Right hindlimb (tissue), 1 donor: Measurements from ENCODE around the gene STARD3.
A peak's percentile ranks its signal among the peaks of the same experiment; 100 is the strongest.
"Not testable (repeated sequence)": the region's sequence is repeated elsewhere in the genome, so short reads cannot be mapped to it uniquely, and the experiment has no call there.

Source experiments
- DNase-seq: peaks from one replicate; pipeline ENCODE4 v3.0.0-alpha.2; 2018

Gene STARD3

DNA sequence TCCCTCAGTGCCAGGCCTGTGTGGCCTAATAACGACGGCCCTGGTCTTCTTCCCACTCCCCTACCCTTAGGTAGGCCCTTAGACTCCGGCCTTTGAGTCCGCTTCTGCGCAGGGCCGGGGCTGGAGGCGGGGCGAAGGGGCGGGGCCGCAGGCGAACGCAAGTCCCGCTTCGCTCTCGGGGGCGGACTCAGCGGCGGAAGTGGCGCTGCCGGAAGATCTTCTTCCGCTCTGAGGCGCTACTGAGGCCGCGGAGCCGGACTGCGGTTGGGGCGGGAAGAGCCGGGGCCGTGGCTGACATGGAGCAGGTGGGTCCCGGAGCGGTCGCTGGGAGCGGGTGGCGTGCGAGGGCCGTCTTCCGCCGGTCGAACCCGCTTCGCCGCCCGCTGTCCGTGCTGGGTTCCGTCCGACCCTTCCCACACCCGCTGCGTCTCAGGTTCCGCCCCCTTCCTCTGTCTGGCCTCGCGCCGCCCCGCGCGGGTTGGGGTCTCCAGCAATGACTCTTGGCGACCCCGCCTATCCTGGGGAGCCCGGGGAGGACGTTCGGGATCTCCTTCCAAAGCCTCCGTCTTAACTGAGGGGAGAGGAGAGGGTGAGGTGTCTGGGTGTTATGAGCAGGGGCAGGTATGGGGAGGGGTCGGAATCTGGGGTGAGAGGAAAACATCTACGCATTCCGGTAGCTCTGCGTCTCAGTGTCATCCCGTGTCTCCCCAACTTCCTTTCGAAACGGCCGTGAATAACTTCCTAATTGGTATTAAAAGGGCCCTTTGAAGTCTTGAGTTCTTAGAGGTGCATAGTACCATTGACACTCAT, at the start of gene STARD3:
Gene STARD3, plus strand, starts transcription at position 218 of the 810 bp plus-strand sequence. CDS start 16,388 bp downstream, outside the sequence.
- DNase-seq: peak; percentile 94

DNA sequence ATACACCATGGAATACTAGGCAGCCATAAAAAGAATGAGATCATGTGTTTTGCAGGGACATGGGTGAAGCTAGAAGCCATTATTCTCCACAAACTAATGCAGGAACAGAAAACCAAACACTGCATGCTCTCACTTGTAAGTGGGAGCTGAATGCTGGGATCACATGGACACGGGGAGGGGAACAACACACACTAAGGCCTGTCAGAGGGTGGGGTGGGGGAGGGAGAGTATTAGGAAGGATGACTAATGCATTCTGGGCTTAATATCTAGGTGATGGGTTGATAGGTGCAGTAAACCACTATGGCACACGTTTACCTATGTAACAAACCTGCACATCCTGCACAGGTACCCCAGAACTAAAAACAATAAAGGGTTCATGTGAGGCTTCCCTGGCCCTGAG, 46.8 kb upstream of the STARD3 start:
- not testable (repeated sequence) for DNase-seq

DNA sequence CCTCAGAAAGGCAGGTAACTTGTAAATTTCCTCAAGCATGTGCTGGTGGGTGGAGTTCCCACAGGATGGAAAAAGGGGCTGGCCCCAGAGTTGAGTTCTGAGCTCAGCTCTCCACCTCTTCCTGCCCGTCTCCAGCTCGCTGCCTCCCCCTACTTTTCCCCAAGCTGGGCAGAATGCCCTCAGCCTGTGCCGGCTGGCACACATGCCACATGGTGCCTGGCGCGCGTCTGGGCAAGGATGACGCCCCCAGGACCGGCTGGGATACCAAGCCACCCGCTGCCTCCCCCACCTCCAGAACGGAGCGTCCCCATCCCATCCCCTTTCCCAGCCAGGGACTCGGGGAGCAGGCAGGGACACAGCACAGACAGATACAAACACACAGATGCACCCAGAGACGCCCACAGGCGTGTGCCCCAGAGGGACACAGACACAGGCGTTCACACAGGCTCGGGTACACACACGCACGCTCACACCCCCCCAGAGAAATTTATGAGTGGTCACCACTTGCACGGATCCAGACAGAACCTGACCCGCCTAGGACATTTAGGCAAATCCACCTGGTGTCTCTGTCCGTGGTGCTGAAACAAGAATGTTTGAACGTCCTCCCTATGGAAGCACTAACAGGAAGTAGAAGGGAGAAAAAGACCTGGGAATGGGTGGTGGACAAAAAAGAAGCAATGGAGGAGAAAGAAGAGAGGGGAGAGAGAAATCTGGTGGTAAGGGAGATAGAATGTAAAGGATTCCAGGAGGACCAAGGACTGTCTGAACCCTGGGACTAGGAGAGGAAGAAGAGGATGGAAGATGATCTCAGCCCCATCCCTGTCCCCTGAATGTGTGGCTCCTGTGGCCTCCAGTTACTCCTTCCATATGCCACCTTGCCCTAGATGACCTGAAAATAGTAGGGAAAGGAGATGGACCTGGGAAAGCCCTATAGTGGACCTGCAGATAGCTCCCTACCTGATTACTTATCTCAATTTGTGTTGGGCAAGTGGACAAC, 44.7 kb upstream of the STARD3 start:
- peak; percentile 47 for DNase-seq

DNA sequence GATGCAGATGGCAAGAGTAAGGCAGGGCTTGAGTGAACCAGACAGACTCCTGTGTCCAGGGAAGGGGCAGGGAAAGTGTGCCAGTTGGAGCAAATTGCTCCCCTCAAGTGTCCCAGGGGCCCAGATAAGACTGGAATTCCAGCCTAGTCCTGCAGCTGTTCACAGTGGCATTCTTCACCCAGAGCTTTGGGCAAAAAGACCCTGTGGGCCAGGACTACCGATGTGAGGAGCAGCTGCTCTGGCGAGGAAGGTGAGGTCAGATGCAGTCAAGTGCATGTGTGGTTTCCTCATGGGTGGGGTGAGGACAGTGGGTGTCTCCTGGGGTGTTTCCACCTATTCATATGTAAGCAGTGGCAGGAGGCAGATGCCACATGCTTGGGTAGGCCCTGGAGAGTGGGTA, 43.6 kb upstream of the STARD3 start:
- DNase-seq: no peak

DNA sequence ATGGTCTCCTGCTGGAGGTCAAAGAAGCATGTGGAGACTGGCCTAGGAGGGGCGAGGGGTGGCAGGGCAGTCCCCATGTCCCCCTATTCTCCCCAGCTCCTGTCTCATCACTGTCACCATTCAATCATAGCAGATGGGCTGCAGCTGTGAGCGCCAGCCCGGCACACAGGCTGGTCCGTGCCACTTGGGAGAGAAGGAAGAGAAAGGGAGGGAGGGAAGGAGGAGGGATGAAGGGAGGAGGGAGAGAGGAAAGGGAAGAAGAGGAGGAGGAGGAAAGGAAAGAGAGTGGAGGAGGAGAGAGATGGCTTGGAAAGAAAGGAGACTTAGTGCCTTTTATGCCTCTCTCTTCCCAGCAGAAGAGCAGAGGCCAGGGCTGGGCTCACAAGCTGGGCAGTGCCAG, 41.6 kb upstream of the STARD3 start:
- no peak for DNase-seq

DNA sequence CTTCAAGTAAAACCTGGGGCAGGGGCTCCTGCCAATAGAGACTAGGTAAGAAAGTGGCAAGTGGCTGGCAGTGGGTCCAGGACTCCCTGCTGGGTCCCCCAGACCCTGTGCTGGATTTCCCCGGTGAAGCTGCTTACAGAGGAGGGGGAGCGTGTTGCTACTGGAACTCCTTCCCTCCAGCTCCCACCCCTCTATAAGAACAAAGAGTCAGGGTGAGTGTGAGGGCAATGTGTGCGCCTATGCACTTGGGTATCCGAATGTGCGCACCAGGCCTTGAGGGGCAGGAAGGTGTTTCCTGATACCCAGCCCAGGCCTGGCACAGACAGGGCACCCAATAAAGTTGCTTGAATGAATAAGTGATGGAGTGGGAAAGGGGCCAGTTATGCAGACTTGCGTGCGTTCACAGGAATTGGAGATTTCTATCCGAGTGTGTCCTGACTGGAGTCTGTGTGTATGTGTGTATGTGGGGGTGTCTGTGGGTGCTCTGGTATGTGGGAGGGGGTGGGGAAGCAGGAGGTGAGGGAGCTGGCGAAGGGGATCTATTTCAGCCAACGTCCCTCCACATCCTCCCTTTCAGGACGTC, 40.9 kb upstream of the STARD3 start:
- no peak for DNase-seq

DNA sequence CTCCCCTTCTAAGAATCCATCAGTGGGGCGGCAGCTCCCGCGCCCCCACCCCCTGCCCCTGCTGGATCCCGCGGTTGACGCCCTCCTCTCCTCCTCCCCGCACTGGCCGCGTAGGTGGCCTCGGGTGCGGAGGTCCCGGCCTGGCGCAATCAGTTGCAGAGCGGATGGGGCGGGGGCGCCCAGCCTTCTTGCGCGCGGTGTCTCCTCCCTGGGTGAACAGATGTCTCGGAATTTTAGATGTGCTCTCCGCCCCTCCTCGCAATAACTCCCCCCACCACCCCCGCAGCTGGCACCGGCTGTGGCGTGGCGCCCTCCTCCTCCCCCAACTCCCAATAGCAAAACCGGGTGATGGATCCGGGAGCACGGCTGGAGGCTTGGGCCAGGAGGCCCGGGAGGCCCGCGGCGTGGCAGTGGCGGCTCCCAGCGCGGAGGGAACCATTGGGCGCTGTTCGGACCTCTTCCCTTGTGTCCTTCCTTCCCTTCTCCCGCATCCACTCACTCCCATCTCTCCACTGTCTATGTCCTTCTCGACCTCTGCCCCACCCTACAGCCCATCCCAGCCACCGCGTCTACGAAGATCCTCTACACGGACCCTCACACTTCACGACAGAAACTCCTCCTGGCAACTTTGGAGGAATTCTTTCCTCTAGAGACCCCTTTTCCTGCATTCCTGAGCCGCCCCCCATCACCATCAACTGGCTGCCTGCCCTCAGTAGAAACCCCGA, 40.2 kb upstream of the STARD3 start:
- no peak for DNase-seq

DNA sequence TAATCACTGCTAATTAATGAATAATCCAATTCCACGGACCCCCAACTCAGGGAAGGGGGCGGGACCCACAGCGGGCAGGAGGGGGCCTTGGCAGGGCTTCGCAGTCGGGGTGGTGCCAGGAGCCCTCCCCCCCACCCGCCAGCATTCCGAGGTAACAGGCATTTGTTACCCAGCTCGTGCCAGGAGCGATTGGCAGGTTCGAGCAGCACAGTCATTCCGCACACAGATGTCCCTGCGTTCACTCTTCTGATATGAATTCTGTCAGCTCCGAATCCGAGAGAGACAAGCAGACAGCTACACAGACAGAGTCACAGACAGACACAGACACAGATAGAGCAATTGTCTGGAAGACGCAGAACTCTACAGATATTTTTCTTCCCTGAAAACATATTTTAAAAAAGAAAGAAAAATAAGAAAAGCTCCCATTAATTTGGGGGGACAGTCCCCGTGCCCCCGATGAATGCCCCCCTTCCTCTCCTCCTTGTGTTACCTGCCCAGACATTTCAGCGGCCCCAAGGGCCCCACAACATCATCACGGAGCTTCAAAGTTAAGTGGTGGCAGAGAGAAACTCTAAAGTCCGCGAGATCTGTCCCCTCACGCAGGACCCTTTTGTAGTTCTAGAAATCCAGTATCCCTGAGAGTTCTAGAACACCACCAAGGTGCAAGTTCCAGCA, 39.4 kb upstream of the STARD3 start:
- no peak for DNase-seq

DNA sequence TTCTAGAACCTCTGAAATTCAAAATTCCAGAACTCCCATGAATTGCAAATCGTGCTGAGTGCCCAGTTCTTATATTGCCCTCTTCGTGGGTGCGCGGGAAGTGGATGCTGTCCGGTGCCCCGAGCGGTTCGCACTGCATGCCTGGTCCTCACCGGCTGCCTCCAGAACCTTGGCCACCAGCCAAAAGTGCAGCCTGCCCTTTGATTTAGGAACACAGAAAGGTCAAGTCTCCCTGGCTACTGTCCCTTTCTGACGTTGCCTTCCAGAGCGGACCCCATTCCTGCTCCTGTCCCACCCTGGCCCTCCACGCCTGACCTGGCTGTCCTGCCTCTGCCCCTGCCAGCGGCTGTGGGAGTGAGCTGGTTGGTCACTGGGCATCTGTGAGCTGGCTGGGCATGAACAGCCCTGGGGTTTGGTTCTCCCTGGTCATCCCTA, 38.9 kb upstream of the STARD3 start:
- DNase-seq: no peak

DNA sequence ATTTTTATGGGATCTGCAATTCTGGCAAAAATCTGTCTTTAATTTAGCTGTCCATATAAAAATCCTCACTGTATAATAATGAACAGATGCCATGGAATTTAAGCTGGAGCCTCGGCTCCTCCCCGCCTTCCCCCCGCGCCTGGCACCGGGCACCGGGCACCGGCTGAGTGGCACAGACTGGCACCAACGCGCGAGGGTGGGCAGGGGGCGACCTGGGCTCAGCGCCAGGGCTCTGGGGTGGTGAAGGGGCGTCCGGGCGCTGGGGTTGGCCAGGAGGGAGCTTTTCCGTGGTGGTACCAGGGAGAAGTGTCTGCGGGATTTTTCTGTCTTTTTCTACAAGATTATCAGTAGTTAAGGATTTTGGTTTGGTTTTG, 38.3 kb upstream of the STARD3 start:
- DNase-seq: no peak

DNA sequence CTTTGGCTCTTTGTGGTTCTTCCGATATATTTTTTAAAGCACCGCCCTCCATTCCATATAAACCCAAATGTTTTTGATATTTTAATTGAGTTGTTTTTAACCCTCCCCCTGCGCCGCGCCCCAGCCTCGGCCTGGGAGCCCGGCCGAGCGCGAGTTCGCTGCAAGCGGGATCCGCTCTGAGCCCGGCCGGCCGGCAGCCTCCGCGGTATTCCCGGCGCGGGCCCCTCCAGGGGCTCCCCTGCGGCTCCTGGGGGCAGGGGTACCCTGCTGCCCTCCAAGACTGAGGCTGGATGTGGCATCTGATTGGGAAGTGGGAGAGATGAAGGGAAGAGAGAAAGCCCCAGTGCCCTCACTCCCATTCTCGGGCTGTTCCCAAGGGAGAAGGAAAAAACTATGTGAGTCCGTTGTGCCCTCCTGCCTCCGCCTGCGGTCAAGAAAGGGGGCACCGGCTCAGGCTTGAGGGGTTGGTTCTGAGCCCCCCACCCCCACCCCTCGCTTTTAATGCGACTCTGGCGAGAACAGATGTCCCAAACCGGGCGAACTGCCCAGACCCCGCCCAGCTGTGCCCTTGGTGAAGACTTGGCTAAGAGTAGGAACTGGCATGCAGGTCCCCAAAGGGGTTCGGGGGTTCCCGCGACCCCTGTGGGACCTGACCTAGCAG, 37.8 kb upstream of the STARD3 start:
- DNase-seq: no peak

DNA sequence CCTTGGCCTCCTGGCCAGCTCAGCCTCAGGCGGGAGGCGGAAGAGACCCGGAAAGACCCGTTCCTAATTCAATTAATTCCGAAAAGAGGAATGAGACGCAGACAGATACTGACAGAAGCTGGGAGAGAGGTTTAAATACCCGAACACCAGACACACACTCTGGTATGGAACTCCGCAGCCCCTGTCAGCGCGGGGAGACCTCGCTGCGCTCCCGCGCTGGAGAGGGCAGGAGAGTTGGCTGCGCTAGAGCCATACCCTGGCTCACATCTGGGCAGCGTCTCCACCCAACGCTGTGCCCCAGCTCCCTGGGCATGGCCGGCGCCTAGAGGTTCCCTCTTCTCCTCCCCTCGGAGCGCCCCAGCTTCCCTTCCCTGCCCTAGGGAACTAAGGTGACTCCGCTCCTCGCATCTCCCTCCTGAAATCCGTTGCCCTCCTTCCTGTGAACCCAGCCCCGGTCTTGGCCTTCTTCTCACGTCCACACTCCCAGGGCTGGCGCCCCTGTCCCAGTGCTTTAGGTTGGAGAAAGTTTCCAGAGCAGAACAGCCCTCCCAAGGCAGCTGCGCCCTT, 37.2 kb upstream of the STARD3 start:
- no peak for DNase-seq

DNA sequence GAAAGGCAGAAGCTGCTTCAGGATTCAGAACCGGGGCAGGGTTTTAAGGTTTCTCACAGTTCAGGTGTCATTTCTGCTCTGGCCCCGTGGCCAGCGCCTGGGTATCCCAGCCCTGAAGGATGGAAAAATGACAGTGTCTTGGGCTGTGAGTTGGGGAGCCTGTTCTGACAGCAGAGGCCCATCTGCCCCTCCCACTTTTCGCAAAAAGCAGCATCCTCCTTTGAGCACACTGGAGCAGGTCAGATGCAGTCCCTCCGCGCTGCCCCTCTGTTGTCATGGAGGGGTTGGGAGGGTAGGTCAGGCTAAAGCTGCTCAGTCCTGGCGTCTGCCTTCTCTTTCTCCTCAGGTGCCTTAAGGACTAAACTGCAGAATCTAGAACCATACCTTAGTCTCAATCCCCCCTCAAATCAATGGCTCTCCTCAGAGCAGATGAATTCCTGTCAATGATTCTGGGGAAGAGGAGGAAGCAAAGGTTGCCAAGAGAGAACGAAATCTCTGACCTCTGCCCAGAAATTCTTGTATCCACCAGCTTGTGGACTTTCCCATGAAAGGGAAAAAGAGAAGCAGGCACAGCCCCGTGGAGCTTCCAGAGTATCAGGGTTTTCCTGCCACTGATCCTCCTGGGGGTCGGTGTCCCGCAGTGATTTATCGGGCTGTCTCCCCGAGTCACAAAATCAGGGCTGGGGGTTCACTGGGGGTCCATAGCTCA, 36.5 kb upstream of the STARD3 start:
- no peak for DNase-seq

DNA sequence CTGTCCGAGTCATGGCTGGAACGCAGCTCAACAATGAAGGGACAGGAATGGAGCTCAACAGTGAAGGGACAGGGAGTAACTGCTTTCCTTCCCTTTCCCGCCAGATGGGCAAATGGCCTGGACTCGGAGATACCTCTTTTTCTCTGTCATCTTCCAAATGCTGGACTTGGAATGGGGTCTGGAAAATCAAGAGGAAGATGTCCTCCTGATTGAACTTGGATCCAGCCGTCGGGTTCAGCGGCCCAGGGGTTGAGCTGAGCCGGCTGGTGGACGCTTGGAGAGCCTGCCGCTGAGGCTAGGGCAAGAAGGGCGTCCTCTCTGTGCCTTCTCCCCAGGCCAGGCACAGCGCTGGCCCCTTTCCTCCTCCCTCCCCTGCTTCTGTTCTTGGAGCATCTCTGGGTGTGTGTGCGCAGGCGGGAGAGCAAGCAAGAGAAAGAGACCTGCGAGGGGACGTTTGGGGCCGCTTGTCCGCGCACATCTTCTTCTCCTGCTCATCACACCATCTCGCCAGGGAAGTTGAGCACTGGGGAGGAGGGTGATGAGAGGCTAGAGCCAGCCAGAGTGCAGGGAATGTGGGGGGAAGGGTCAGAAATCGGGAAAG, 35.8 kb upstream of the STARD3 start:
- DNase-seq: no peak

DNA sequence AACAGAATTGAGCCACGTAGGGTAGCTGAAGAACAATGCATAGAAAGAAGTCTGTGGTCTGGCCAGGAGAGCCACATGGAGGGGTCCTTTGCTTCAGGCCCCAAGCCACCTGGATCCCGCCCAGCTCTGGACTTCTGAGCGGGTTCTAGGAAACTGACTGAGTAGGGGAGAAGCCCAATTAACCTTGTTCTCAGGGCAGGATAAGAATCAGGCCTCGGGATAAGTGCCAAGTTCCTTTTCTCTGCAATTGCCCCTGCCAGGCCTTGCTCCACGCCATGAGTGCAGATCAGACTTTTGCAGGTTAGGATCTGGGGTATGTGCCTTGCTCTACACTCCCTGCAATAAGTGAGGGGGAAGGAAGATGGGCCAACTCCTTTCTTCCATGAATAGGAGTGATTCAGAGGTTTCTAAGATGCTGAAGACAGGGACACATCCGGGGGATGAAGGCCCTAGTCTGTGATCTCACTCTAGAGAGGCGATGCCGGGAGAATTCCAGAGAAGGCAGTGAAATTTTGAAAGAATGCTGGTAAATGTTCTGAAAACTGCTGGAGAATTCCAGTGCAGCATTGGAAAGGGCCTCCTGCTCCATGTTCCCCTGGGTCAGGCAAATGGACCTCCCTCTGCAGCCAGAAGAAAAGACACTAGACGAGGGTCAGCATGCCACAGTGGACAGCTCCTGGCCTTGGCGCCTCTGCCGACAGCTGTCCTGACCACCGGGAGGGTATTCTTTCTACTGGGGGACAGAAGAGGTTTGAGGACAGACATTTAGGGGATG, 35.0 kb upstream of the STARD3 start:
- no peak for DNase-seq

DNA sequence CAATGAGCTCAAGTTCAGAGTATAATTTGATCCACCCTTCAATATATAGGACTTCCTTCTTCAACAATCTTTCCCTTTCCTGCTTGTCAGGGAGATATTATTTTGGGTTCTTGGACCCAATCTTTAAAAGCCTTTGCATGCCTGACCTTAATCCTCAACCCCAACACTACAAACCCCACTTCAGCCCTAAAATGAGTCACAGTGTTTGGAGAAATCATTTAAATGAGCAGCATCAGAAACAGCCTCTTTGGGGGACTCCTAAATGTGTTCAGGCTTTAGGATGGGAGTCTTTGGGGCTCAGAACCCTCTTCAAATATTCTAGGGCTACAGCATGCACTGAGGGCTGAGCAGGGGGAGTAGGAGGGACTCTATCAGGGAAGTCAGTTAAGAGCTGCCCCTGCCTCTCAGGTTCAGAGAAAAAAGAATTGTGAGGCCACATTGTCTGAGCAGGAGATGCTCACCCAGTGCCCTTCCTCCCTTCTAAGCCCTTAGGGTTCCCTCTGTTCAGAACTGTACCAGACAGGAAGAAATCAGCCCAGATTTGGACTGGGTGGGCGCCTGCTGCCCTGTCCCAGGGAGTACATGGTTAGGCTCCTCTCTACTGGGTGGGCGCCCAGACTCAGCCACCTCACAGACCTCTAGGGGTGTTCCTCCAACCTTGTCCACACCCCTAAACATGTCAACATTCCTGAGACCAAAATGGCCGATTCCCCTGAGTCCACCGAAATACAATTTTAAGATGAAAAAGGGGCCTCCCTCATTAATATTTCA, 34.2 kb upstream of the STARD3 start:
- no peak for DNase-seq

DNA sequence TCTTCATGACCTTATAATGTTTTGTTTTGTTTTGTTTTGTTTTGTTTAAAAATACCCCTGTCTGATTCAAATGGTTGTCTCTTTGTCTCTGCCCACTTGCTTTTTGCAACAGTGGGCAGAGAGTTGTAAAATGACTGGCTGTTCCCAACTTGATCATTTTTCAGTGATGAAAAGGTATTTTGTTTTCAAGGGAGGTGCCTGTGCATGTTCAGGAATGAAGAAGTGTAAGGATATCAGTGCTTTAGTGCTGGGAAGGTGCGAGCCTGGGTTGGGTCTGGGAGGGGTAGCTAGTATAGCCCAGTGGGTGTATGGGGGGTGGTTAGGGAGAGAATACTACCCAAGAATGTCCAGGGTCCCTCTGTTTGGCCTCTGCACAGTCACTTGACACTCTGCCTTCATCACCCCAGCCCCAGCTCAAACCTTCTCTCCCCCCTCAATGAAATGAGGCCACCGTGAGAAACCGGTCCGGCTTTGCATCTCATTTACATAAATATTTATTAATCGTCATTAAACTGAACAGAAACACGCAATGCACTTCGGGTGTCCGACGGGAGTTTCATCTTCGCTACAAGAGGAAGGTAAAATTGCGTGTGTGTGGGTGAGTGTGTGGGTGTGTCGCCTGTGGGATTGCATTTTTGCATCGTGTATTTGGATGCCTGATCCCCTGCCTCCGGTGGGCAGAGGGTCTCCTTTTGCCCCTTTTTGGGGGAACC, 33.5 kb upstream of the STARD3 start:
- DNase-seq: no peak
